H1 (cell line): Measurements from ENCODE around the gene ABI3.

Experiments used
- ATF3 ChIP-seq: IDR thresholded peaks from 2 replicates; pipeline ENCODE4 v1.6.1; 2011; ENCODE audit warnings: low read depth, mild to moderate bottlenecking, low read length; ENCODE audit not compliant: insufficient read depth
- BRCA1 ChIP-seq: IDR thresholded peaks from 2 replicates; pipeline ENCODE4 v1.6.1; 2012; ENCODE audit warnings: low read depth, low read length, improper control_type of control experiment
- CHD1 ChIP-seq: IDR thresholded peaks from 2 replicates; pipeline ENCODE4 v1.6.1; 2012; ENCODE audit warnings: low read depth, low read length, improper control_type of control experiment
- CTCF ChIP-seq, 3 experiments: IDR thresholded peaks; 1 replicate in 2 of 3; 2 replicates in 1 of 3; pipeline versions ENCODE4 v1.5.1 to v1.6.1; 2011; ENCODE audit warnings: low read length in 3 of 3, mild to moderate bottlenecking in 3 of 3, inconsistent platforms in 2 of 3, low read depth in 1 of 3, moderate library complexity in 1 of 3; ENCODE audit not compliant: insufficient read depth in 1 of 3; ENCODE audit errors: control extremely low read depth in 1 of 3
- EP300 ChIP-seq, 2 experiments: IDR thresholded peaks; 1 replicate in 1 of 2; 2 replicates in 1 of 2; pipeline ENCODE4 v1.6.1; 2011 to 2012; ENCODE audit warnings: low read depth in 2 of 2, low read length in 2 of 2, mild to moderate bottlenecking in 2 of 2, borderline replicate concordance in 1 of 2, inconsistent platforms in 1 of 2, moderate library complexity in 1 of 2
- NRF1 ChIP-seq: IDR thresholded peaks from 2 replicates; pipeline ENCODE4 v1.6.1; 2011; ENCODE audit warnings: mild to moderate bottlenecking, low read depth, low read length, improper control_type of control experiment
- POLR2AphosphoS5 ChIP-seq: IDR thresholded peaks from 2 replicates; pipeline ENCODE4 v1.6.1; 2011; ENCODE audit warnings: low read depth, low read length
- RAD21 ChIP-seq, 2 experiments: IDR thresholded peaks in 1 of 2; conservative IDR thresholded peaks in 1 of 2; 2 replicates each; pipeline ENCODE4 v1.6.1; 2011; ENCODE audit warnings: low read depth in 2 of 2, low read length in 2 of 2, improper control_type of control experiment in 1 of 2, inconsistent platforms in 1 of 2, mild to moderate bottlenecking in 1 of 2, moderate library complexity in 1 of 2
- RFX5 ChIP-seq: IDR thresholded peaks from 2 replicates; pipeline ENCODE4 v1.6.1; 2011; ENCODE audit warnings: low read depth, low read length, improper control_type of control experiment, borderline replicate concordance
- TAF1 ChIP-seq: IDR thresholded peaks from 2 replicates; pipeline ENCODE4 v1.6.1; 2011; ENCODE audit warnings: mild to moderate bottlenecking, low read depth, low read length
- TBP ChIP-seq: IDR thresholded peaks from 2 replicates; pipeline ENCODE4 v1.6.1; 2011; ENCODE audit warnings: low read depth, low read length, improper control_type of control experiment
- YY1 ChIP-seq: IDR thresholded peaks from 2 replicates; pipeline ENCODE4 v1.6.1; 2011; ENCODE audit warnings: low read depth, mild to moderate bottlenecking, low read length
- TF ChIP-seq, protein P1 (sequence below): IDR thresholded peaks from 2 replicates; pipeline ENCODE4 v1.6.1; 2012; ENCODE audit warnings: inconsistent platforms

- TF ChIP-seq CTCF (IDR thresholded peaks at IDR 0.05; ENCODE audit: control extremely low read depth in 1 of 3, insufficient read depth in 1 of 3, low read depth in 1 of 3, low read length in 3 of 3), result no peak
- no peak for TF ChIP-seq NRF1
- no peak for TF ChIP-seq POLR2AphosphoS5
- TF ChIP-seq ATF3, result no peak
- no peak for TF ChIP-seq BRCA1
- no peak for TF ChIP-seq EP300 (IDR thresholded peaks at IDR 0.05; ENCODE audit: borderline replicate concordance in 1 of 2, low read depth in 2 of 2, low read length in 2 of 2)
- TF ChIP-seq CHD1, result no peak
- TF ChIP-seq RAD21 (IDR thresholded peaks at IDR 0.05 in 1 of 2, conservative IDR thresholded peaks at IDR 0.05 in 1 of 2; ENCODE audit: low read depth in 2 of 2, low read length in 2 of 2), result no peak
- no peak for TF ChIP-seq TBP
- no peak for TF ChIP-seq RFX5
- TF ChIP-seq, protein P1, sequence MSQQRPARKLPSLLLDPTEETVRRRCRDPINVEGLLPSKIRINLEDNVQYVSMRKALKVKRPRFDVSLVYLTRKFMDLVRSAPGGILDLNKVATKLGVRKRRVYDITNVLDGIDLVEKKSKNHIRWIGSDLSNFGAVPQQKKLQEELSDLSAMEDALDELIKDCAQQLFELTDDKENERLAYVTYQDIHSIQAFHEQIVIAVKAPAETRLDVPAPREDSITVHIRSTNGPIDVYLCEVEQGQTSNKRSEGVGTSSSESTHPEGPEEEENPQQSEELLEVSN, result no peak
- no peak for TF ChIP-seq YY1
- no peak for TF ChIP-seq TAF1
These were observed 55.7 kb downstream of the ABI3 start for GRCh38 chr17:49266233-49266632.
